Thoracic aorta (tissue), 2 donors: Measurements from ENCODE around the gene SPATA31C1. TPM values are rescaled to one million over a fixed set of nuclear protein-coding genes. Genes with fewer than 3 reads are reported as not detected.
"Not testable (repeated sequence)": the region's sequence is repeated elsewhere in the genome, so short reads cannot be mapped to it uniquely, and the experiment has no call there.

Source experiments
- ATAC-seq: fragments of 150-250 bp; one replicate; pipeline ENCODE4 v1.8.0; 2017; ENCODE audit warnings: low read depth; ENCODE audit not compliant: insufficient number of reproducible peaks, low FRiP score
- DNase-seq: peaks from one replicate; pipeline ENCODE4 v3.0.0-alpha.2; 2020; ENCODE audit warnings: low spot score
- H3K27ac ChIP-seq, 2 donors: fragments of 200-600 bp; sonication (generic); 1 replicate in 1 of 2; 2 replicates in 1 of 2; pipeline ENCODE4 v1.5.1; 2016; ENCODE audit warnings: mild to moderate bottlenecking in 2 of 2, moderate library complexity in 2 of 2
- H3K27me3 ChIP-seq: fragments of 200-600 bp; sonication (generic); replicated peaks from 2 replicates; pipeline ENCODE4 v1.6.0; 2016; ENCODE audit warnings: mild to moderate bottlenecking; ENCODE audit not compliant: insufficient read depth
- H3K36me3 ChIP-seq: fragments of 200-600 bp; sonication (generic); one replicate; pipeline ENCODE4 v1.5.1; 2016
- H3K4me1 ChIP-seq, 2 donors: fragments of 200-600 bp; sonication (generic); 1 replicate in 1 of 2; 2 replicates in 1 of 2; pipeline versions ENCODE4 v1.5.1 to v1.6.0; 2016; ENCODE audit warnings: low read depth in 2 of 2, mild to moderate bottlenecking in 1 of 2; ENCODE audit not compliant: control insufficient read depth in 1 of 2
- H3K4me3 ChIP-seq: fragments of 200-600 bp; sonication (generic); 2 replicates; pipeline ENCODE4 v1.5.1; 2016; ENCODE audit warnings: mild to moderate bottlenecking
- H3K9me3 ChIP-seq: fragments of 200-600 bp; sonication (generic); 2 replicates; pipeline ENCODE4 v1.5.1; 2016
- total RNA-seq, 2 donors: library from RNA; depleted of rRNA; stranded (reverse); fragments of >200 nt; gene quantifications; one replicate each; pipeline versions ENCODE4 v1.1.0 to v1.2.3, GENCODE V29; 2016
- TF ChIP-seq, protein P1 (sequence below): fragments of 200-600 bp; sonication (generic); IDR thresholded peaks from one replicate; pipeline ENCODE4 v1.5.1; 2019; ENCODE audit warnings: antibody characterized with exemption

The SPATA31C1 gene
- total RNA-seq = not detected

GRCh38 chr9:87917662-87918061 is at the start of gene SPATA31C1:
Gene SPATA31C1 (plus strand): TSS chr9:87917962.
- H3K27ac ChIP-seq, H3K9me3 ChIP-seq, H3K4me3 ChIP-seq, H3K4me1 ChIP-seq, ATAC-seq, H3K36me3 ChIP-seq, DNase-seq, H3K27me3 ChIP-seq: not testable (repeated sequence)

DNA sequence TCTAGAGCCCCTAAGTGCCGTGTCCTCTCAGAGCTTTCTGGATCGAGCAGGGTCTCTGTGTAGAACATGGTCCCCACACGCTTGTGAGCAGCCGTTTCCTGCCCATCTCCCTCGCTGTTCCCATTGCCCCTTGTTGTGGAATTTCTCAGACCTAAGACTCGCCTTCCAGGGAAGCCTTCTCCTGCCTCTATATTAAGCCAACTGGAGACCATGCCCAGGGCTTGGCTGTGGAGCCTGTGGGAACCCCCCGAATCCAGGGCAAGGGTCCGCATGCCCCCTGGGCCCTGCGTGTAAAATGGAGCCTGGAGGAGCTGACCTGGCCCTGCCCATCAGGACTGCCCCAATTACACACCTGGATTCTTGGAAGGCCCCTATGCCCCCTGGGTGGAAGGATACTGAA is 49.6 kb upstream of the SPATA31C1 start:
- no peaks in the 10 kb centered on the region for H3K4me1 ChIP-seq
- H3K36me3 ChIP-seq = no peaks in the 10 kb centered on the region
- H3K27me3 ChIP-seq = no peaks in the 10 kb centered on the region
- ATAC-seq (no peak), DNase-seq (no peak)
- TF ChIP-seq, protein P1, sequence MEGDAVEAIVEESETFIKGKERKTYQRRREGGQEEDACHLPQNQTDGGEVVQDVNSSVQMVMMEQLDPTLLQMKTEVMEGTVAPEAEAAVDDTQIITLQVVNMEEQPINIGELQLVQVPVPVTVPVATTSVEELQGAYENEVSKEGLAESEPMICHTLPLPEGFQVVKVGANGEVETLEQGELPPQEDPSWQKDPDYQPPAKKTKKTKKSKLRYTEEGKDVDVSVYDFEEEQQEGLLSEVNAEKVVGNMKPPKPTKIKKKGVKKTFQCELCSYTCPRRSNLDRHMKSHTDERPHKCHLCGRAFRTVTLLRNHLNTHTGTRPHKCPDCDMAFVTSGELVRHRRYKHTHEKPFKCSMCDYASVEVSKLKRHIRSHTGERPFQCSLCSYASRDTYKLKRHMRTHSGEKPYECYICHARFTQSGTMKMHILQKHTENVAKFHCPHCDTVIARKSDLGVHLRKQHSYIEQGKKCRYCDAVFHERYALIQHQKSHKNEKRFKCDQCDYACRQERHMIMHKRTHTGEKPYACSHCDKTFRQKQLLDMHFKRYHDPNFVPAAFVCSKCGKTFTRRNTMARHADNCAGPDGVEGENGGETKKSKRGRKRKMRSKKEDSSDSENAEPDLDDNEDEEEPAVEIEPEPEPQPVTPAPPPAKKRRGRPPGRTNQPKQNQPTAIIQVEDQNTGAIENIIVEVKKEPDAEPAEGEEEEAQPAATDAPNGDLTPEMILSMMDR = no peak
- H3K9me3 ChIP-seq = no peaks in the 10 kb centered on the region
- H3K27ac ChIP-seq = no peak overlapping the region
- no peak overlapping the region for H3K4me3 ChIP-seq

- H3K27me3 ChIP-seq = no peaks in the 10 kb centered on the region
- no peaks in the 10 kb centered on the region for H3K9me3 ChIP-seq
- DNase-seq (no peak), ATAC-seq (no peak)
- H3K27ac ChIP-seq = no peak overlapping the region
- H3K4me1 ChIP-seq = no peaks in the 10 kb centered on the region
- TF ChIP-seq, protein P1 = no peak
- no peaks in the 10 kb centered on the region for H3K36me3 ChIP-seq
- H3K4me3 ChIP-seq = no peak overlapping the region
Measured at GRCh38 chr9:87868635-87869034, 49.1 kb upstream of the SPATA31C1 start.

DNA sequence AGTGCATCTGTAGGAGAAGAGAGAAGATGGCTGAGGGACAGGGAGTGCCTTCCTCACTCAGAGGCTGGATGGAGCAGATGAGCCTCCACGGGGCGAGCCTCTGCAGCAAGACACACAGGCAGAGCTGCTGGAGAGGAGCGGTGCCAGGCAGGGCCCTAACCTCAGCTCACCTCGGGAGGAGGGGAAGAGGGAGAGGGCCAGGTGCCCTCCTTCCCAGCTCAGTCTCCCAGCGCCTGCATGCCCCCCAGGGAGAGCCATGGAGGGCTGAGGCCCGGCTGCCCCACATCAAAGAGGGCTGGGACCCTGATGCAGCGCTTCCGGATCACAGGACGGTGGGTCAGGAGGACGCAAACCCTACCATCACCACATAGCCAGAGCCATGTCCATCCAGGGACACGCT is 48.7 kb upstream of the SPATA31C1 start:
- Histone ChIP-seq H3K4me3 (no peak overlapping the region), H3K27ac (no peak overlapping the region), H3K36me3 (no peaks in the 10 kb centered on the region), H3K9me3 (no peaks in the 10 kb centered on the region), H3K4me1 (no peaks in the 10 kb centered on the region), H3K27me3 (no peaks in the 10 kb centered on the region)
- no peak for ATAC-seq
- TF ChIP-seq, protein P1 = no peak
- no peak for DNase-seq

DNA sequence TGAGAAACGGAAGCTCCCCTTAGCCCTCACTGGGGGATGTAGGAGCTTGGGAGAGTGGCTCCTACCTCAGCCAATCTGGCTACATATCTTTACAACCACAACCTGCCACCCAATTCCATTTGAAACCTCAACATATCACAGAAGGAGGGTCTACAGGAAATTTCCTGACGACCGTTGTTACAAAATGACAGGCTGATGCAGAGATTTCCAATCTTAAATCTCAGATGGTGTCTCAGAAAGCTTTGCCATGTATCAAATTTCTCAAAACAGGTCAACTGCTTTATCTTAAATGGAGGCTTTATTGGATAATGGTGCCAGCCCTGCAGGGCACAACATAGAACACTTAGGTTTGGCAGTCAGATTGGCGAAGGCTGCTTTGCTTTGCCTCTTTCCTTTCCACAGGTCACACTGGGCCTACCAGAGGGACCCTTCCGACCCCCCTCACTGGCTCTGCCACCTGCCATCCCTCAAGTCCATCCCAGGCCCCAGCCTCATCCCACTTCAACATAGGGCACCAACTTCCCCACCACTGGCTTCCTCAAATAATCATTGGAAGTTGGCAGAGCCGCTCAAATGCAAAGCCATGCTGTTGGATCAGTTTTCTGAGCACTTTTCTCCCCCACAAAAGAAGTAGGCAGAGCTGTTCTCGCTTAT is 46.2 kb upstream of the SPATA31C1 start:
- Histone ChIP-seq H3K36me3 (no peaks in the 10 kb centered on the region), H3K27me3 (no peaks in the 10 kb centered on the region), H3K4me1 (no peaks in the 10 kb centered on the region), H3K4me3 (no peak overlapping the region), H3K9me3 (no peaks in the 10 kb centered on the region), H3K27ac (no peak overlapping the region)
- ATAC-seq = no peak
- no peak for DNase-seq
- TF ChIP-seq, protein P1 = no peak

DNA sequence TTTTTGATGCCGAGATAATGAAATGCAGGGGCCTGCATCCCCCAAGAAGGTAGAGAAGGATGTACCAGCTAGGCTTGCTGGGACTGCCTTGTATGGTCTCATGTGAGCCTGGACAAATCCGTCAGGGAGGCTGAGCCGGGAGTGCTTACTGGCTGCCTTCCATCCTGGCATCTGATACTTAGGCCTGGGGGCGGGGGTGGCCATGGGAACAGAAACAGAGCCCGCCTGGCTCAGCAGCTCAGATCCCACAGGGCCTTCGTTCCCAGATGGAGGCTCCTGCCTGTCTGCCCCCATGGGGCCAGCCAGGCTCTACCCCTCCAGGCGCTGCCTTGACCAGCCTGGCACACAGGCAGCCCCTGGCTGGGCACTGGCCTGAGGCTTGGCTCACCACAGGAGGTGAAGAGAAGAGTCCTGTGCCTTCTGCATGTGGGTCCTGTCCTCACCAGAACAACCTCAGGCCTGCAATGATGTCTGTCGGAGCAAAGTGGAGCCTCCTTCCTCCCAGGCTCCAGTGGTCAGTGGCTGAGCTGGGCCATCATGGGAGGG is 45.6 kb upstream of the SPATA31C1 start:
- H3K27ac ChIP-seq = no peak overlapping the region
- ATAC-seq = no peak
- H3K9me3 ChIP-seq = no peaks in the 10 kb centered on the region
- H3K27me3 ChIP-seq = no peaks in the 10 kb centered on the region
- H3K4me3 ChIP-seq = no peak overlapping the region
- H3K4me1 ChIP-seq = no peaks in the 10 kb centered on the region
- H3K36me3 ChIP-seq = no peaks in the 10 kb centered on the region
- no peak for DNase-seq
- TF ChIP-seq, protein P1 = no peak
